ENCODE results near the gene ZNF483. TPM values are rescaled to one million over a fixed set of nuclear protein-coding genes. Genes with fewer than 3 reads are reported as not detected.

The ZNF483 gene
- polyA plus RNA-seq, 1 of the 3 experiments (the other 2 are of a cell fraction), result 0.53 TPM

DNA sequence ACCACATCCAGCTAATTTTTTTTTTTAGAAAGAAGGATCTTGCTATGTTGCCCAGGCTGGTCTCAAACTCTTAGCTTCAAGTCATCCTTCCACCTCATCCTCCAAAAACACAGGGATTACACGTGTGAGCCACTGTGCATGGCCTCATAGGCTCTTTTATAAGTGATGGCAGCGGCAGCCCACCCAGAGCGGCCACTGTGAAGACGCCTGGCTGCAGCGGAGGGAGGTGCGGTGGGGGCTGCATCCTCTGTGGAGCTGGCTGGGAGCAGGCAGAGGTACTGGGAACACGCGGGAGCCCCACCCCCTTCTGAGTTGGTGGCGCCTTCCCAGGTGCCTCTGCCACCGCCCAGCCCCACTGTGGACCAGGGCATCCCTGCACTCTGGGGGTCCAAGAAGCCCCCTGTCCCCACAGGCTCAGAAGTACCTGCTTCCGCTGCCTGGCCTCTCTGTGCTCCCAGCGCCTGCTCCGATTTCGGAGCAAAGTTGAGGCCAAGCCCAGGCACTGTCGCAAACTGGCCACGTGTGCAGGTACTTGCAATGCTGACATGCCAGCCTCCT lies 23.9 kb upstream of the ZNF483 start (continued):
- TF ChIP-seq, protein P1, sequence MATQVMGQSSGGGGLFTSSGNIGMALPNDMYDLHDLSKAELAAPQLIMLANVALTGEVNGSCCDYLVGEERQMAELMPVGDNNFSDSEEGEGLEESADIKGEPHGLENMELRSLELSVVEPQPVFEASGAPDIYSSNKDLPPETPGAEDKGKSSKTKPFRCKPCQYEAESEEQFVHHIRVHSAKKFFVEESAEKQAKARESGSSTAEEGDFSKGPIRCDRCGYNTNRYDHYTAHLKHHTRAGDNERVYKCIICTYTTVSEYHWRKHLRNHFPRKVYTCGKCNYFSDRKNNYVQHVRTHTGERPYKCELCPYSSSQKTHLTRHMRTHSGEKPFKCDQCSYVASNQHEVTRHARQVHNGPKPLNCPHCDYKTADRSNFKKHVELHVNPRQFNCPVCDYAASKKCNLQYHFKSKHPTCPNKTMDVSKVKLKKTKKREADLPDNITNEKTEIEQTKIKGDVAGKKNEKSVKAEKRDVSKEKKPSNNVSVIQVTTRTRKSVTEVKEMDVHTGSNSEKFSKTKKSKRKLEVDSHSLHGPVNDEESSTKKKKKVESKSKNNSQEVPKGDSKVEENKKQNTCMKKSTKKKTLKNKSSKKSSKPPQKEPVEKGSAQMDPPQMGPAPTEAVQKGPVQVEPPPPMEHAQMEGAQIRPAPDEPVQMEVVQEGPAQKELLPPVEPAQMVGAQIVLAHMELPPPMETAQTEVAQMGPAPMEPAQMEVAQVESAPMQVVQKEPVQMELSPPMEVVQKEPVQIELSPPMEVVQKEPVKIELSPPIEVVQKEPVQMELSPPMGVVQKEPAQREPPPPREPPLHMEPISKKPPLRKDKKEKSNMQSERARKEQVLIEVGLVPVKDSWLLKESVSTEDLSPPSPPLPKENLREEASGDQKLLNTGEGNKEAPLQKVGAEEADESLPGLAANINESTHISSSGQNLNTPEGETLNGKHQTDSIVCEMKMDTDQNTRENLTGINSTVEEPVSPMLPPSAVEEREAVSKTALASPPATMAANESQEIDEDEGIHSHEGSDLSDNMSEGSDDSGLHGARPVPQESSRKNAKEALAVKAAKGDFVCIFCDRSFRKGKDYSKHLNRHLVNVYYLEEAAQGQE (IDR thresholded peaks at IDR 0.05; ENCODE audit: low read depth, low read length), result no peak
- TF ChIP-seq, protein P2, sequence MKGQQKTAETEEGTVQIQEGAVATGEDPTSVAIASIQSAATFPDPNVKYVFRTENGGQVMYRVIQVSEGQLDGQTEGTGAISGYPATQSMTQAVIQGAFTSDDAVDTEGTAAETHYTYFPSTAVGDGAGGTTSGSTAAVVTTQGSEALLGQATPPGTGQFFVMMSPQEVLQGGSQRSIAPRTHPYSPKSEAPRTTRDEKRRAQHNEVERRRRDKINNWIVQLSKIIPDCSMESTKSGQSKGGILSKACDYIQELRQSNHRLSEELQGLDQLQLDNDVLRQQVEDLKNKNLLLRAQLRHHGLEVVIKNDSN (IDR thresholded peaks at IDR 0.05; ENCODE audit: borderline replicate concordance, low read depth), result no peak
- TF ChIP-seq FOXM1 (IDR thresholded peaks at IDR 0.05; ENCODE audit: low read depth), result no peak
- TF ChIP-seq GABPA (IDR thresholded peaks at IDR 0.05; ENCODE audit: low read depth), result no peak
- TF ChIP-seq, protein P3, sequence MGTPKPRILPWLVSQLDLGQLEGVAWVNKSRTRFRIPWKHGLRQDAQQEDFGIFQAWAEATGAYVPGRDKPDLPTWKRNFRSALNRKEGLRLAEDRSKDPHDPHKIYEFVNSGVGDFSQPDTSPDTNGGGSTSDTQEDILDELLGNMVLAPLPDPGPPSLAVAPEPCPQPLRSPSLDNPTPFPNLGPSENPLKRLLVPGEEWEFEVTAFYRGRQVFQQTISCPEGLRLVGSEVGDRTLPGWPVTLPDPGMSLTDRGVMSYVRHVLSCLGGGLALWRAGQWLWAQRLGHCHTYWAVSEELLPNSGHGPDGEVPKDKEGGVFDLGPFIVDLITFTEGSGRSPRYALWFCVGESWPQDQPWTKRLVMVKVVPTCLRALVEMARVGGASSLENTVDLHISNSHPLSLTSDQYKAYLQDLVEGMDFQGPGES (IDR thresholded peaks at IDR 0.05; ENCODE audit: low read depth, low read length), result no peak
- TF ChIP-seq SMC3 (IDR thresholded peaks at IDR 0.05; ENCODE audit: low read depth, low read length), result no peak
- no peak for TF ChIP-seq RFX5 (IDR thresholded peaks at IDR 0.05; ENCODE audit: low read length)
- no peak for TF ChIP-seq MXI1 (IDR thresholded peaks at IDR 0.05; ENCODE audit: low read depth, low read length)
- TF ChIP-seq TAF1 (IDR thresholded peaks at IDR 0.05; ENCODE audit: borderline replicate concordance, low read depth, low read length), result no peak
- no peak for TF ChIP-seq RCOR1 (IDR thresholded peaks at IDR 0.05; ENCODE audit: low read length)
- TF ChIP-seq, protein P4, sequence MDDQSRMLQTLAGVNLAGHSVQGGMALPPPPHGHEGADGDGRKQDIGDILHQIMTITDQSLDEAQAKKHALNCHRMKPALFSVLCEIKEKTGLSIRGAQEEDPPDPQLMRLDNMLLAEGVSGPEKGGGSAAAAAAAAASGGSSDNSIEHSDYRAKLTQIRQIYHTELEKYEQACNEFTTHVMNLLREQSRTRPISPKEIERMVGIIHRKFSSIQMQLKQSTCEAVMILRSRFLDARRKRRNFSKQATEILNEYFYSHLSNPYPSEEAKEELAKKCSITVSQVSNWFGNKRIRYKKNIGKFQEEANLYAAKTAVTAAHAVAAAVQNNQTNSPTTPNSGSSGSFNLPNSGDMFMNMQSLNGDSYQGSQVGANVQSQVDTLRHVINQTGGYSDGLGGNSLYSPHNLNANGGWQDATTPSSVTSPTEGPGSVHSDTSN (IDR thresholded peaks at IDR 0.05), result no peak
- TF ChIP-seq NFIC (IDR thresholded peaks at IDR 0.05; ENCODE audit: borderline replicate concordance), result no peak
- TF ChIP-seq SIN3A (IDR thresholded peaks at IDR 0.05; ENCODE audit: borderline replicate concordance, low read depth, low read length), result no peak
- TF ChIP-seq TEAD4 (IDR thresholded peaks at IDR 0.05; ENCODE audit: borderline replicate concordance, insufficient read depth), result no peak

DNA sequence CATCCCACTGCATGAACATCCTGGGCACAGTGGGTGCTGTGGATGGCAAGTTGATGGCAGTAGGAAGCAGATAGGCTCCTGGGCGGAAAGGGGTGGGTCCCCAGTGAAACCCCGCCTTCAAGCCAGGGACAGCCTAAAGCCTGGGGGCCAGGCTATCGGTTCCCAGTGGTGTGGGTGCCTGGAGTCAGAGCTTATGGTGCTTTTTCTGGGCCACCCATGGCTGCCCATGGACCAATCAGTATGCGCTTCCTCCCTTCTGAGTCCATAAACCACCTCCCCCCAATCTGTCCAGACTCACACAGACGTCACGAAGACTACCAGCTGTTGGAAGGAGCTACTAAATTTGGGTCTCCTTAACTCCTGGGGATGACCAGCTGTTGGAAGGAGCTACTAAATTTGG lies 23.3 kb upstream of the ZNF483 start:
- no peaks in the 10 kb centered on the region for H3K36me3 ChIP-seq (replicated peaks in 1 of 2; ENCODE audit: control insufficient read depth in 1 of 2, insufficient read depth in 2 of 2, low read length in 1 of 2)

More for the DNA sequence above, 23.3 kb upstream of the ZNF483 start:
- Histone ChIP-seq H3K4me3 (ENCODE audit: low read depth in 2 of 2, low read length in 1 of 2) (no peak overlapping the region), H4K20me1 (ENCODE audit: insufficient read depth) (no peaks in the 10 kb centered on the region), H3F3A (replicated peaks; ENCODE audit: insufficient read depth) (no peaks in the 10 kb centered on the region), H3K9me3 (no peaks in the 10 kb centered on the region), H3K9ac (no peak overlapping the region), H3K27ac (ENCODE audit: low read depth in 2 of 2, low read length in 1 of 2) (no peak overlapping the region), H3K27me3 (ENCODE audit: insufficient read depth) (no peaks in the 10 kb centered on the region), H3K4me2 (no peak overlapping the region), H3K4me1 (ENCODE audit: control insufficient read depth in 1 of 2, insufficient read depth in 2 of 2, low read depth in 1 of 2, low read length in 1 of 2) (no peaks in the 10 kb centered on the region), H2AFZ (ENCODE audit: low read depth) (no peak overlapping the region), H3K9me2 (no peaks in the 10 kb centered on the region), H3K79me2 (ENCODE audit: insufficient read depth) (no peaks in the 10 kb centered on the region)
- WGBS (ENCODE audit: low lambda C conversion rate), result 83% methylated on average over 5 of the region's 6 CpGs
- ChIA-PET POLR2A (interaction anchor here (0.6 to 0.7 kb wide), 2 partner anchors 130 to 218 kb away, joined by 3 read pairs; partner anchors contain the start of gene DNAJC25), CTCF (interaction anchor here (0.6 to 1.0 kb wide), 2 partner anchors 55 to 950 kb away, joined by 3 read pairs; no protein-coding TSS in a partner anchor)
- TF ChIP-seq NFIC (IDR thresholded peaks at IDR 0.05; ENCODE audit: borderline replicate concordance), result no peak
- TF ChIP-seq RFX5 (IDR thresholded peaks at IDR 0.05; ENCODE audit: low read length), result no peak
- no peak for TF ChIP-seq EZH2phosphoT487 (IDR thresholded peaks at IDR 0.05; ENCODE audit: borderline replicate concordance, low read depth)
- no peak for TF ChIP-seq SIN3A (IDR thresholded peaks at IDR 0.05; ENCODE audit: borderline replicate concordance, low read depth, low read length)
- TF ChIP-seq, protein P3 (IDR thresholded peaks at IDR 0.05; ENCODE audit: low read depth, low read length), result no peak
- TF ChIP-seq POLR2AphosphoS5 (IDR thresholded peaks at IDR 0.05; ENCODE audit: low read depth, low read length), result no peak
- DNase-seq, result no peak
